ENCODE measurements around the gene ARMH3. TPM values are rescaled to one million over a fixed set of nuclear protein-coding genes. Genes with fewer than 3 reads are reported as not detected.
"Not testable (repeated sequence)": the region's sequence is repeated elsewhere in the genome, so short reads cannot be mapped to it uniquely, and the experiment has no call there.

ARMH3 gene
- total RNA-seq, 1 experiment from 2014 or later, result 30.6 TPM

DNA sequence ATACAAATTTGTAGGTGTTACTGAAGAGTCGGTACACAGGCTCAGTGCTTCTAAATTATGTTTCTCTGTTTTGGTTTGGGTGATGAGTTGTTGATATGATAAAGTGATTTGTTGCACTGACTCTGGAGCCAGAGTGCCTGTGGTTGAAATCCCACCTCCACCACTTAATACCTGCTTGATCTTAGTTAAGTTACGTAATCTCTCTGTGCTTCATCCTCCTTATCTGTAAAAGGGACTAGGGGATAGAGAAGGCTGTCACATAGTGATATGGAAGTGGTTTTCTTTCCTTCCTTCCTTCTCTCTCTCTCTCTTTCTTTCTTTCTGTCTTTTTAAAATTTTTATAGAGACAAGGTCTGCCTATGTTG is 8.5 kb upstream of the ARMH3 start:
- Histone ChIP-seq H3K9me3 (ENCODE audit: control insufficient read depth, insufficient read depth, low read depth, low read length) (no peaks in the 10 kb centered on the region), H3K4me3 (ENCODE audit: low read depth in 2 of 2, low read length in 2 of 2) (peak overlapping the region; percentile 77), H3K4me1 (ENCODE audit: control insufficient read depth, insufficient read depth, low read length) (peaks cover 20% of the 10 kb centered on the region), H3K27ac (ENCODE audit: low read length) (peak overlapping the region; percentile 88), H3K36me3 (ENCODE audit: control insufficient read depth, insufficient read depth, low read length) (no peaks in the 10 kb centered on the region), H3K27me3 (ENCODE audit: control insufficient read depth, insufficient read depth, low read length) (no peaks in the 10 kb centered on the region)
- BruUV-seq (replicated peaks), result no TSS peak
- TF ChIP-seq TCF7L2 (IDR thresholded peaks at IDR 0.05; ENCODE audit: low read depth, low read length) (no peak), POLR2AphosphoS5 (IDR thresholded peaks at IDR 0.05; ENCODE audit: low read depth, low read length) (no peak)
- TF ChIP-seq, protein P1, sequence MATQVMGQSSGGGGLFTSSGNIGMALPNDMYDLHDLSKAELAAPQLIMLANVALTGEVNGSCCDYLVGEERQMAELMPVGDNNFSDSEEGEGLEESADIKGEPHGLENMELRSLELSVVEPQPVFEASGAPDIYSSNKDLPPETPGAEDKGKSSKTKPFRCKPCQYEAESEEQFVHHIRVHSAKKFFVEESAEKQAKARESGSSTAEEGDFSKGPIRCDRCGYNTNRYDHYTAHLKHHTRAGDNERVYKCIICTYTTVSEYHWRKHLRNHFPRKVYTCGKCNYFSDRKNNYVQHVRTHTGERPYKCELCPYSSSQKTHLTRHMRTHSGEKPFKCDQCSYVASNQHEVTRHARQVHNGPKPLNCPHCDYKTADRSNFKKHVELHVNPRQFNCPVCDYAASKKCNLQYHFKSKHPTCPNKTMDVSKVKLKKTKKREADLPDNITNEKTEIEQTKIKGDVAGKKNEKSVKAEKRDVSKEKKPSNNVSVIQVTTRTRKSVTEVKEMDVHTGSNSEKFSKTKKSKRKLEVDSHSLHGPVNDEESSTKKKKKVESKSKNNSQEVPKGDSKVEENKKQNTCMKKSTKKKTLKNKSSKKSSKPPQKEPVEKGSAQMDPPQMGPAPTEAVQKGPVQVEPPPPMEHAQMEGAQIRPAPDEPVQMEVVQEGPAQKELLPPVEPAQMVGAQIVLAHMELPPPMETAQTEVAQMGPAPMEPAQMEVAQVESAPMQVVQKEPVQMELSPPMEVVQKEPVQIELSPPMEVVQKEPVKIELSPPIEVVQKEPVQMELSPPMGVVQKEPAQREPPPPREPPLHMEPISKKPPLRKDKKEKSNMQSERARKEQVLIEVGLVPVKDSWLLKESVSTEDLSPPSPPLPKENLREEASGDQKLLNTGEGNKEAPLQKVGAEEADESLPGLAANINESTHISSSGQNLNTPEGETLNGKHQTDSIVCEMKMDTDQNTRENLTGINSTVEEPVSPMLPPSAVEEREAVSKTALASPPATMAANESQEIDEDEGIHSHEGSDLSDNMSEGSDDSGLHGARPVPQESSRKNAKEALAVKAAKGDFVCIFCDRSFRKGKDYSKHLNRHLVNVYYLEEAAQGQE (IDR thresholded peaks at IDR 0.05; ENCODE audit: insufficient read depth in 1 of 2, low read depth in 2 of 2, low read length in 1 of 2), result no peak
- TF ChIP-seq, protein P2, sequence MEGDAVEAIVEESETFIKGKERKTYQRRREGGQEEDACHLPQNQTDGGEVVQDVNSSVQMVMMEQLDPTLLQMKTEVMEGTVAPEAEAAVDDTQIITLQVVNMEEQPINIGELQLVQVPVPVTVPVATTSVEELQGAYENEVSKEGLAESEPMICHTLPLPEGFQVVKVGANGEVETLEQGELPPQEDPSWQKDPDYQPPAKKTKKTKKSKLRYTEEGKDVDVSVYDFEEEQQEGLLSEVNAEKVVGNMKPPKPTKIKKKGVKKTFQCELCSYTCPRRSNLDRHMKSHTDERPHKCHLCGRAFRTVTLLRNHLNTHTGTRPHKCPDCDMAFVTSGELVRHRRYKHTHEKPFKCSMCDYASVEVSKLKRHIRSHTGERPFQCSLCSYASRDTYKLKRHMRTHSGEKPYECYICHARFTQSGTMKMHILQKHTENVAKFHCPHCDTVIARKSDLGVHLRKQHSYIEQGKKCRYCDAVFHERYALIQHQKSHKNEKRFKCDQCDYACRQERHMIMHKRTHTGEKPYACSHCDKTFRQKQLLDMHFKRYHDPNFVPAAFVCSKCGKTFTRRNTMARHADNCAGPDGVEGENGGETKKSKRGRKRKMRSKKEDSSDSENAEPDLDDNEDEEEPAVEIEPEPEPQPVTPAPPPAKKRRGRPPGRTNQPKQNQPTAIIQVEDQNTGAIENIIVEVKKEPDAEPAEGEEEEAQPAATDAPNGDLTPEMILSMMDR (IDR thresholded peaks at IDR 0.05), result no peak
- ATAC-seq, result no peak
- POLR2A ChIA-PET, result no interaction called here
- no peak for DNase-seq (ENCODE audit: low read depth, low spot score)
- CTCF ChIA-PET, result no interaction called here
- intact Hi-C loops (cut with micrococcal nuclease; ENCODE audit: unreplicated experiment) (no loop called here), in situ Hi-C loops (cut with HindIII; ENCODE audit: low pct_unique_long_range_greater_than_20kb, low sequenced_read_pairs) (no loop called here)

DNA sequence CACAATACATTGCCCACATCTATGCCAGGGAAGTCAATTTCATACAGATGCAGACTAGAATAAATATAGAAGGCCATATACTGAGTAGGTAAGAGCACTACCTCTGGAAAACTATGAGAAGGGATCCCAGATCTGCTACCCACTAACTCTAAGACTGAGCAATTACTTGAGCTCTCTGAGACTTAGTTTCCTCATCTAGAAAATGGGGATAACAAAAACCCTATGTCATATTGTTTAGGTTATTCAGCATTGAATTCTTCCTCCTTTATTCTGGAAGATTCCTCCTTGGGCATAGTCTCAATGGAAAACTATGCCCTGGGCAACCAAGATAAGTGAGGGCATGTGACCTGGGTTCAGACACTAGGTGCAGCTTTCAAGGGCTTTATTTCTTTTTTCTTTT is 4.0 kb upstream of the ARMH3 start:
- intact Hi-C loops (cut with micrococcal nuclease; ENCODE audit: unreplicated experiment) (no loop called here), in situ Hi-C loops (cut with HindIII; ENCODE audit: low pct_unique_long_range_greater_than_20kb, low sequenced_read_pairs) (no loop called here)
- ATAC-seq (no peak), DNase-seq (ENCODE audit: low read depth, low spot score) (no peak)
- H3K4me1 ChIP-seq (ENCODE audit: control insufficient read depth, insufficient read depth, low read length), result peaks cover 5% of the 10 kb centered on the region; the same call in 1 of the 2 replicates
- ChIA-PET POLR2A (interaction anchor here (0.7 kb wide), 1 partner anchor 33 kb away, joined by 3 read pairs; no protein-coding TSS in a partner anchor), CTCF (interaction anchor here (1.0 kb wide), 1 partner anchor 13 kb away, joined by 3 read pairs; no protein-coding TSS in a partner anchor)
- H3K27me3 ChIP-seq (ENCODE audit: control insufficient read depth, insufficient read depth, low read length), result no peaks in the 10 kb centered on the region
- TF ChIP-seq, protein P2 (IDR thresholded peaks at IDR 0.05), result no peak
- TF ChIP-seq SIN3A (IDR thresholded peaks at IDR 0.05; ENCODE audit: borderline replicate concordance, insufficient read depth, low read depth, low read length), result no peak
- TF ChIP-seq POLR2AphosphoS5 (IDR thresholded peaks at IDR 0.05; ENCODE audit: low read depth, low read length), result no peak
- TF ChIP-seq, protein P1 (IDR thresholded peaks at IDR 0.05; ENCODE audit: insufficient read depth in 1 of 2, low read depth in 2 of 2, low read length in 1 of 2), result no peak
- TF ChIP-seq TCF7L2 (IDR thresholded peaks at IDR 0.05; ENCODE audit: low read depth, low read length), result no peak
- no peak overlapping the region for H3K4me3 ChIP-seq (ENCODE audit: low read depth in 2 of 2, low read length in 2 of 2)
- no peaks in the 10 kb centered on the region for H3K9me3 ChIP-seq (ENCODE audit: control insufficient read depth, insufficient read depth, low read depth, low read length)
- peaks cover 3% of the 10 kb centered on the region; the same call in 1 of the 2 replicates for H3K36me3 ChIP-seq (ENCODE audit: control insufficient read depth, insufficient read depth, low read length)
- H3K27ac ChIP-seq (ENCODE audit: low read length), result no peak overlapping the region
- no TSS peak for BruUV-seq (replicated peaks)

DNA sequence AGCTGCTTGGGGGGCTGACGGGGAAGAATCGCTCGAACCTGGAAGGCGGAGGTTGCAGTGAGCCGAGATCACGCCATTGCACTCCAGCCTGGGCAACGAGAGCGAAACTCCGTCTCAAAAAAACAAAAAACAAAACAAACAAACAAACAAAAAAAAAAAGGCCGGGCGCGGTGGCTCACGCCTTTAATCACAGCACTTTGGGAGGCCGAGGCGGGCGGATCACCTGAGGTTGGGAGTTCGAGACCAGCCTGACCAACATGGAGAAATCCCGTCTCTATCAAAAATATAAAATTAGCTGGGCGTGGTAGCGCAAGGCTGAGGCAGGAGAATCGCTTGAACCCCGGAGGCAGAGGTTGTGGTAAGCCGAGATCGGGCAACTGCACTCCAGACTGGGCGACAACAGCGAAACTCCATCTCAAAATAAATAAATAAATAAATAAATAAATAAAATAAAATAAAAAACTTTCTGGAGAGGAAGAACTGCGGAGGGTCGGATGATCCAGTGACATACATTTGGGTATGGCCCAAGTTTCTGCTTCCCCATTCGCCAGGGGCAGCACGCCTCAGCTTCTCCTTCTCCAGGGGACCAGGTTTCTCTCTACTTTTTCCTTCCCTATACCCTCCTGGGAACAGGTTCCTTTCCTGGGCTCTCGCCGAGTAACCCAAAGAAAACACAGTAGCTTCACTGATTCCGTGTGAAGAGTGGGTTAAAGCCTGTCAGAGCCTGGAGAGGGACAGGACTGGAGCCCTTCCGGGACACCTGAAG is 909 bp downstream of the ARMH3 start:
- H3K4me1 ChIP-seq (ENCODE audit: control insufficient read depth, insufficient read depth, low read length); BruUV-seq (replicated peaks); H3K9me3 ChIP-seq (ENCODE audit: control insufficient read depth, insufficient read depth, low read depth, low read length); DNase-seq (ENCODE audit: low read depth, low spot score); H3K36me3 ChIP-seq (ENCODE audit: control insufficient read depth, insufficient read depth, low read length); H3K27me3 ChIP-seq (ENCODE audit: control insufficient read depth, insufficient read depth, low read length); in situ Hi-C loops (cut with HindIII; ENCODE audit: low pct_unique_long_range_greater_than_20kb, low sequenced_read_pairs); ATAC-seq; intact Hi-C loops (cut with micrococcal nuclease; ENCODE audit: unreplicated experiment): not testable (repeated sequence)
- CTCF ChIA-PET, result interaction anchor here (0.6 kb wide), 3 partner anchors 43 to 157 kb away, joined by 3 to 4 read pairs (median 3); no protein-coding TSS in a partner anchor
- POLR2A ChIA-PET, result interaction anchor here (0.6 to 0.7 kb wide), 2 partner anchors 17 to 326 kb away, joined by 3 to 9 read pairs; no protein-coding TSS in a partner anchor
- Histone ChIP-seq H3K27ac (ENCODE audit: low read length) (peak overlapping the region; percentile 95), H3K4me3 (ENCODE audit: low read depth in 2 of 2, low read length in 2 of 2) (peak overlapping the region; percentile 79 to 99)

All from Panc1 (cell line).